H4 (cell line): ENCODE results near the gene MEGF6. TPM values are rescaled to one million over a fixed set of nuclear protein-coding genes. Genes with fewer than 3 reads are reported as not detected.

Experiments
- DNase-seq: peaks from one replicate; pipeline ENCODE4 v3.0.0-alpha.2; 2015; ENCODE audit warnings: low spot score
- total RNA-seq: library from RNA; depleted of rRNA; stranded (reverse); fragments of >200 nt; shearing (Covaris generic); gene quantifications from 2 replicates; pipeline ENCODE4 v1.2.3, GENCODE V29; 2014

Gene MEGF6
- total RNA-seq, 1 experiment from 2014 or later: 1.1 TPM

DNA sequence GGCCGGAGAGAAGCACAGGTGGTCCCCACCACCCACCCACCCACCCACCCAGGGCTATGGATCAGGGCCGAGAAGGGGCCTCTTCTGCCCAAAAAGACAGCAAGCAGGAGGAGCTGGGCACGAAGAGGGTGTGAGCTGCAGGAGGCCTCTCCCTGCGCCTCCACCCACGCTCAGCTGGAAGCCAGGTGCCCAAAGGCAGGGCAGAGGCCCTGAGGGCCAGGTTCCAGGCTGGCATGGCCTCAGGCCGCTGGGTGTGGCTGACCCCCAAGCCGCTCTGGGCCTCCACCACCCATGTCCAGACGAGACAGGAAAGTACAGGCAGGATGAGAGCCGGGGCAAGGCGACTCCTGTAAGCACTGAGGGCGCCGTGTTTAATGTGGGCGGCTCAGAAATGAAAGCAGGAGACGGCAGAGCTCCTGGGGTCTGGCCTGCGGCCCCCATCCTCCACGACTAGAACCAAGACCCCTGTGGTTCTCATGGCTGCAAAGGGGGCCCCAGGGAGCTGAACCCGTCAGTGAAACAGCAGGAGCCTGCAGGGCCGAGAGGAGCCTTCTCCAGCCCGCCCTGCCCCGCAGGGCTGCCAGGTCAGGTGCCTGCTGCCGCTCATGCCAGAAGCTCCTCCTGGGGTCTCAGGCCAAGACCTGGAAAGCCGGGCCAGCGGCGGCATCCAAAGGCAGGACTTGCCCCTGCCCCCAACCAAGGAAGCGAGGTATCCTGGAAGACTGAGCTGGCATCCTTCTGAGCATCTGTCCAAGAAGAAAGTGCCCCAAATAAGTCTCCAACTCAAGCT lies 56.0 kb downstream of the MEGF6 start:
- no peak for DNase-seq

DNA sequence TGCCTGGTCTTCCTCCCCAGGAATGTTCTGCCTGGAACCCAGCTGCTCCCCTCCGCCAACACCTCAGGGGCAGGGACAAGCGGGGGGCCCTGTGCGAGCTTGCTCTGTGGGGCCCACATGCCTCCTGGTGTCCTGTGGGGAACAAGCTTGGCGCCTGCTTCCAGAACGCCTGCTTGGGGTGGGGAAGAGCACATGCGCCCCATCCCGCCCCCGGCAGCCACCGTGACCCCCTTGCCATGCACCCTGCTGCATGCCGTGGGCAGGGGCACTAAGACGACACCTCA lies 57.4 kb downstream of the MEGF6 start:
- DNase-seq: no peak

GRCh38 chr1:3553166-3553939 lies 58.0 kb downstream of the MEGF6 start:
- DNase-seq: no peak

GRCh38 chr1:3552751-3553150 lies 58.6 kb downstream of the MEGF6 start:
- DNase-seq: no peak

DNA sequence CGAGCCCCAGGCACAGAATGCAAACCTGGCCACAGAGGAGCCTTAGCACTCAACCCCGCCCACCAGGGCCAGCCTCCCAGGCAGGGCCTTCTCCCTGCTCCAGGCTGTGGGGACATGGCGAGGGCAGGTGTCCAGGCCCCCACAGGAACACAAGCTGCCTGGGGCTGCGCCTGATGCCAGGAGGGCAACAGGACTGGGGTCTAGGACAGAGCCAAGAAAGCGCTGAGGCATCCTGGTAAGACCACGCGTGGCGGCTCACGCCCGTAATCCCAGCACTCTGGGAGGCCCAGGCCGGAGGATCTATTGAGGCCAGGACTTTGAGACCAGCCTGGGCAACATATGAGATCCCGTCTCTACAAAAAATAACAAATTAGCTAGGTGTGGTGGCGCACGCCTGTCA lies 59.1 kb downstream of the MEGF6 start:
- no peak for DNase-seq

- no peak for DNase-seq
Measured at GRCh38 chr1:3551711-3552110, 59.6 kb downstream of the MEGF6 start.

DNA sequence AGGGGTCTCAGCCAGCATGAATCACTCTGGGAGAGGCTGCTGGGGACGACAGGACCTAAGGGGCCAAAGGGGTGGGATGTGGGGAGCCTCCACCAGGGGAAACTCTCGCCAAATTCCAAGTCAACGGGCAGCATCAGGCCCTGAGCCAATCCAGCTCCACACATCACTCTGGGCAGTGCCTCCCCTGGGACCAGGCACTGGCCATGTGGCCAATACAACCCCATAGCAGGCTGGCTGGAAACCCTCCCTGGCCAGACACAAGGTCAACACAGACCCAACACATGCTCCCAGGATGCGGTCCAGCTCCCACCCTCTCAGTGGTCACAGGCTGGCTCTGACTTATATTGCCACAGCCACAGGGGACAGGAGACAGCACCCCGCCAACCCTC lies 60.0 kb downstream of the MEGF6 start:
- no peak for DNase-seq

DNA sequence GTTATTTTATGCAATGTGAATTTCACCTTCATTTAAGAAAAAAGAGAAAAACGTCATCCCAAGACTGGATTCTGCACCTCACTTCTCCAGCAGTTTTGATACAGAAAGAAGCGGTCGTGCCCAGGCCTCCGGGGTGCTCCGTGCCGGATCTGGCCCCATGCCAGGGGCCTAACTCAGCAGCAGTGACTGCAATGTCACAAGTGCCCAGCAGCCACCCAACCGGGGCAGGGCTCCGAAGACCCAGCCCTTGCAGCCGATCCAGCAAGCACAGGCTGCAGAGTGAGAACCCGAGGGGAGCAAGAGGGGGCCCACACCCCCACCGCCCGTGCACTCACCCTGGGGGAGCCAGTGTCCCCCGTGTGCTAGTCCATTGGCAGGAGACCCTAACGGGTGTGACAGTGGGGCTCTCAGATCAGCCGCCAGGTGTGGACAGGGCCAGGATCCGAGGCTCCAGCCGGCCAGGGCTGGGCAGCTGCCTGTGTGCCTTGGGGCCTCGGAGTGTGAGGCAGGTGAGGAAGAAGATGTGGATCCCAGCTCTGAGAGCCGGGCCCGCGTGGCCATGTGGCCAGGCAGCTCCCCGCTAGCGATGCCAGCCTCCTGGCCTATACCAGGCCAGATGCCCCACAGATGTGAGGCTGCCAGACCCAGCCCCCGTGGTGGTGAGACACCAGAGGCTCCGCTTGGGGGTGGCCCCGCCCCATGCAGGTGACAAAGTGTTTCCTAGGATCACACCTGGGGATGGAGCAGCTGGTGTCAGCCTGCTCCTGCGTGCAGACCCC lies 60.6 kb downstream of the MEGF6 start:
- DNase-seq: no peak

GRCh38 chr1:3548895-3549294 lies 62.4 kb downstream of the MEGF6 start:
- no peak for DNase-seq

GRCh38 chr1:3548156-3548893 lies 63.0 kb downstream of the MEGF6 start:
- no peak for DNase-seq

DNA sequence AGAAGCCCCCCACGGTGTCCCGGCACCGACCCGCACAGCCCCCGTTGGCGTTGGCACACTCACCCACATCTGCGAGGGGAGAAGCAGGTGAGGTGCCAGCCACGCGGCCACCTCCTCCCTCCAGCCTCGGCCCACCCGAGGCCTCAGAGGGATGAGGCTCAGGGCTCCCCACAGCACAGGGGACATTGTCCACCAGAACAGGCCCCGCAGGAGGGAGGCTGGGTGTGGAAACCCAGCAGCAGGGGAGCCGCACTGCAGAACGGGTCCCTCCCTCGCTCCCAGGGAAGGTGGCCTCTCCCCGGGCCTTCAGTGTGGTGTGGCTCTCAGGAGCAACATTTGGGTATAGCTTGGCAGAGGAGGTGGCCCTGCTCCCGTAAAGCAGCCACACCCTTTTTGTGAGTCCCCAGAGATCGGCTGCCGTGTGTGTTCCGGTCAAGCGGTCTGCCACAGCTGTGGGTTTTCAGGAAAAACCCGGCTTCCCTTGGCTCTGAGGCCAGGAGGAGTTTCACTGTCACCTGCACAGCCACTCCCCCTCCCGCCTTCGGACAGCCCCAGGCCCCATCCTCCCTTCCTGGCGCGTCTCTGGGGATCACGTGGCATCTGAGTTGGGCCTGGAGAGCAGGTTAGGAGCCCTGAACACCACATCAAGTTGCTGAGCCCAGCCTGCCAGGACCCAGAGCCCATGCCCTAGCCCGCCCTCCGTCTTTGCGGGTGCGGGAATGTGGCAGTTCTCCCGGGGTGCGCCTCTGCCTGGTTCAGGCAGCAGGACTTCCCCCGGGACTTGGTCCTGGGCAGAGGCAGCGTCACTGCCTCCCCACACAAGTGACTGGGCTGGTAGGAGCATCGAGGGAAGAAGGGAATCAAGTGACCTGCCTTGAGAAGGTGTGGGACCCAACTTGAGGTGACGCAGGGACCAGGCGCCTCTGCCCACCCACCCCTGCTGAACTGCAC lies 64.0 kb downstream of the MEGF6 start:
- no peak for DNase-seq

GRCh38 chr1:3546048-3546384 lies 65.3 kb downstream of the MEGF6 start:
- no peak for DNase-seq

DNA sequence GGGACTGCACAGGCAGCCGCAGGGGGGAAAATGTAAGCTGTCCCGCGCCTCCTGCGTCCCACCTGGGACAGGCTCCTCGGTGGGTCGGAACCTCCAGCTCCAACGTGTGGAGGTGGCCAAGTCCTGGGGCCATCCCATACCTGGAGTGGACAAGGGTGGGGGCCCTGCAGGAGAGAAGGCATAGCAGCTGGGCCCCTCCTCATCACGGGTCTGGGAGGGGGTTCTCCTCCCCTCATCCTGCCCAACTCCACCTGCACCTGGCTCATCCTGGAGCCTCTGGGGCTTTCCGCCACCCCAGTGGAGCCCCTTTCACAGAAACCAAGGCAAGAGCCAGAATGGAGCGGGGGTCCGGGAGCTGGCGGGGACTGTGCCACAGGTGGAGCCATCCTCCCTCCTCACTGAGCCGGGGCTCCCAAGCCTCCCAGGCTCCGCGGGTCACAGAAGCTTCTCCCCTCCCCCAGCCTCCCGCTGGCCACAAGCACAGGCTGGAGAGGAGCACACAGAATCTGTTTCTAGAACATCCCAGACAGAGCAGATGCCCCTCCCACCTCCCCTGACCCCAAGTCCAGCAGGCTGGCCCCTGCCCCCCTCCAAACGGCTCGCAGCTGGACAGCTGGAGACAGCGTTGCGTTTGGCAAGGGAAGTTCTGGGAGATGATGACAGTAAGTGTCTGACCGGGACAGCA lies 65.8 kb downstream of the MEGF6 start:
- no peak for DNase-seq

- no peak for DNase-seq
Measured at GRCh38 chr1:3544040-3544977, 67.0 kb downstream of the MEGF6 start.

- no peak for DNase-seq
Measured at GRCh38 chr1:3543076-3544039, 68.0 kb downstream of the MEGF6 start.

DNA sequence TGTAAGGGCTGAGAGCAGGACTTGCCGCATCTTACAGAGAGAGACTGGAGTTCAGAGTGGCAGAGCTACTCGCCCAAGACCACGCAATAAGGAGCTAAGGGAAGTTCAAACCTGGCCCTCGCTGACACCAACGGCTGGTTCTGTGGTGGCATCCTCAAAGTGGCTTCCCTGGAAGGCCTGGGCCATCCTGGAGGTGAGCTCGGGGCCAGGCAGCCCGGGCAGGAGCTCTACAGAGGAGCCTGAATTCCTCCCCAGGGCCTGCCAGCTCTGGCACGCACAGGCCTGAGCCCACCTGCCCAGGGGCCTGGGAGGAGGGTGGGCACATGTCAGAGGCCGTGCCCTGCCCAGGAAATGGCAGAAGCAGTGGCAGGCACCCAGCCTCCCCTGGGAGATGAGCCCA lies 68.6 kb downstream of the MEGF6 start:
- DNase-seq: no peak

- no peak for DNase-seq
Measured at GRCh38 chr1:3541936-3542335, 69.4 kb downstream of the MEGF6 start.

DNA sequence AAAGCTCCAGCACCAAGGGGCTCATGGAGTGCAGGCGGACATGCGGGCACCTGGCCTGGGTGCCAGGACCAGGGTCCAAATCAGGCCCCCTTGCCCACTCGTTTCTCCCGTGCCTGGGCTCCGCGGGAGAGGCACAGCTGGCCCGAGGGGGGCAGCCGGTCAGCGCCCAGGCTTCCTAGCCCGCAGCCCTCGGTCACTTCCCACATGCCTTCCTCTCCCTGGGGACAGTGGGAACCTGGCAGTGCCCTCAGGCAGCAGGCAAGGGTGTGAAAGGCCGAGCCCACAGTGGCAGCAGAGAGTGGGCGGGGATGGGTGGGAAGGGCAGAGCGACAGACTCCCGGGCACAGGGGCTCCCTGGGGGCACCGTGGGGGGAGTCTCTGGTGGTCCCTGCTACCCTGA lies 69.8 kb downstream of the MEGF6 start:
- DNase-seq: no peak
